A549 (cell line): Measurements from ENCODE around the gene CCSER1. TPM values are rescaled to one million over a fixed set of nuclear protein-coding genes. Genes with fewer than 3 reads are reported as not detected.

Experiments
- ATAC-seq, 2 experiments: fragments of 200-7000 bp in 1 of 2; fragments of >200 bp in 1 of 2; cut with Nextera tagmentation in 1 of 2; cut with Tn5 transposase in 1 of 2; 3 replicates each; pipeline versions ENCODE4 v1.8.0 to v1.9.1; 2018 to 2020; ENCODE audit warnings: mild to moderate bottlenecking in 1 of 2, moderate library complexity in 1 of 2
- CTCF ChIA-PET: fragments of 300-600 bp; sonication (Branson Sonifier 250); formaldehyde crosslinking; extraction: SDS; loops from one replicate; lab custom pipeline; 2021; ENCODE audit warnings: antibody characterized with exemption, inconsistent platforms; lab: Yijun Ruan, JAX
- POLR2A ChIA-PET: fragments of 350-600 bp; formaldehyde crosslinking; extraction: SDS; loops from one replicate; lab custom pipeline; 2021; ENCODE audit warnings: antibody characterized with exemption, inconsistent platforms; lab: Yijun Ruan, JAX
- DNase-seq, 2 experiments: peaks; one replicate each; pipeline versions ENCODE4 v3.0.0 to v3.0.0-alpha.2; 2011 to 2016; ENCODE audit warnings: low read depth in 1 of 2, low spot score in 1 of 2
- FAIRE-seq: peaks from 2 replicates; lab custom pipeline; 2011; peaks lifted over from hg19 to GRCh38; lab: Jason Lieb, UNC
- H3K27ac ChIP-seq, 2 experiments: fragments of >200 bp; sonication (Bioruptor Twin); formaldehyde crosslinking; 3 replicates each; pipeline ENCODE4 v1.5.1; 2016 to 2017
- H3K4me1 ChIP-seq: fragments of >200 bp; sonication (Bioruptor Twin); formaldehyde crosslinking; 3 replicates; pipeline ENCODE4 v1.6.1; 2016
- H3K4me2 ChIP-seq: fragments of >200 bp; sonication (Bioruptor Twin); formaldehyde crosslinking; 3 replicates; pipeline ENCODE4 v1.6.1; 2016
- H3K4me3 ChIP-seq: fragments of >200 bp; sonication (Bioruptor Twin); formaldehyde crosslinking; 3 replicates; pipeline ENCODE4 v1.5.1; 2016
- H3K9me3 ChIP-seq: fragments of >200 bp; sonication (Bioruptor Twin); formaldehyde crosslinking; 3 replicates; pipeline ENCODE4 v1.6.1; 2016
- CBX8 ChIP-seq: fragments of 200-600 bp; sonication (generic); IDR thresholded peaks from 2 replicates; pipeline ENCODE4 v1.6.1; 2016
- EHMT2 ChIP-seq: fragments of 200-600 bp; sonication (generic); IDR thresholded peaks from 2 replicates; pipeline ENCODE4 v1.6.1; 2016; ENCODE audit warnings: antibody characterized with exemption, low read depth, mild to moderate bottlenecking, moderate library complexity
- EP300 ChIP-seq, 2 experiments: fragments of >200 bp; sonication (Bioruptor Twin); formaldehyde crosslinking; IDR thresholded peaks; 2 replicates in 1 of 2; 3 replicates in 1 of 2; pipeline ENCODE4 v1.6.1; 2016 to 2017
- FOSB ChIP-seq: fragments of 250-450 bp; sonication (Bioruptor Pico); IDR thresholded peaks from 2 replicates; pipeline ENCODE4 v1.5.0; 2020; ENCODE audit warnings: mild to moderate bottlenecking, moderate library complexity
- FOSL2 ChIP-seq, 2 experiments: fragments of 450-650 bp in 1 of 2; fragments of >200 bp in 1 of 2; sonication (Bioruptor Twin) in 1 of 2; formaldehyde crosslinking; IDR thresholded peaks; 2 replicates each; pipeline versions ENCODE4 v1.5.0 to v1.6.1; 2016 to 2020; ENCODE audit warnings: mild to moderate bottlenecking in 1 of 2, moderate library complexity in 1 of 2
- GATA3 ChIP-seq: IDR thresholded peaks from 2 replicates; pipeline ENCODE4 v1.6.1; 2012; ENCODE audit warnings: borderline replicate concordance
- HOXB13 ChIP-seq: fragments of 250-450 bp; sonication (Bioruptor Pico); IDR thresholded peaks from 2 replicates; pipeline ENCODE4 v1.5.0; 2020; ENCODE audit warnings: low read depth, mild to moderate bottlenecking, moderate library complexity
- JUNB ChIP-seq: fragments of >200 bp; sonication (Bioruptor Twin); formaldehyde crosslinking; IDR thresholded peaks from 2 replicates; pipeline ENCODE4 v1.6.1; 2016
- MAFK ChIP-seq: fragments of 450-650 bp; IDR thresholded peaks from 2 replicates; pipeline ENCODE4 v1.6.1; 2014; ENCODE audit not compliant: partially characterized antibody
- MAZ ChIP-seq: fragments of 150-350 bp; IDR thresholded peaks from 2 replicates; pipeline ENCODE4 v1.6.1; 2014; ENCODE audit warnings: antibody characterized with exemption, low read depth, low read length, borderline replicate concordance
- NR3C1 ChIP-seq: fragments of >200 bp; sonication (Bioruptor Twin); formaldehyde crosslinking; IDR thresholded peaks from 3 replicates; pipeline ENCODE4 v1.6.1; 2017
- POLR2A ChIP-seq: IDR thresholded peaks from 2 replicates; pipeline ENCODE4 v1.6.1; 2012; ENCODE audit warnings: mild to moderate bottlenecking, low read length
- POLR2AphosphoS2 ChIP-seq: conservative IDR thresholded peaks from 2 replicates; pipeline ENCODE4 v1.6.1; 2012; ENCODE audit warnings: low read length, improper control_type of control experiment, inconsistent platforms
- RCOR1 ChIP-seq: fragments of 150-350 bp; IDR thresholded peaks from 2 replicates; pipeline ENCODE4 v1.6.1; 2014; ENCODE audit warnings: antibody characterized with exemption, low read length, low read depth
- RFX5 ChIP-seq: fragments of 450-650 bp; IDR thresholded peaks from 2 replicates; pipeline ENCODE4 v1.7.1; 2014; ENCODE audit warnings: antibody characterized with exemption, mild to moderate bottlenecking, moderate library complexity
- RNF2 ChIP-seq: fragments of 200-600 bp; sonication (generic); IDR thresholded peaks from 2 replicates; pipeline ENCODE4 v1.6.1; 2016; ENCODE audit warnings: low read depth, mild to moderate bottlenecking, antibody characterized with exemption, moderate library complexity, borderline replicate concordance
- SREBF2 ChIP-seq: fragments of 450-650 bp; IDR thresholded peaks from 2 replicates; pipeline ENCODE4 v1.6.1; 2014; ENCODE audit warnings: mild to moderate bottlenecking, moderate library complexity
- TFCP2L1 ChIP-seq: fragments of 250-450 bp; sonication (Bioruptor Pico); IDR thresholded peaks from 2 replicates; pipeline ENCODE4 v1.5.0; 2021; ENCODE audit warnings: mild to moderate bottlenecking
- ZC3H11A ChIP-seq: fragments of 450-650 bp; IDR thresholded peaks from 2 replicates; pipeline ENCODE4 v1.6.1; 2014; ENCODE audit warnings: antibody characterized with exemption, mild to moderate bottlenecking
- ZSCAN20 ChIP-seq: fragments of 250-450 bp; sonication (Bioruptor Pico); IDR thresholded peaks from 2 replicates; pipeline ENCODE4 v1.8.0; 2022; ENCODE audit warnings: mild to moderate bottlenecking, moderate library complexity
- WGBS: methylation state at CpG from one replicate; pipeline ENCODE4 v1.1.6; 2017; ENCODE audit errors: missing lambda C conversion rate; 5-methylcytosine and 5-hydroxymethylcytosine counted together
- polyA plus RNA-seq, 4 experiments: library from polyadenylated mRNA; depleted of rRNA in 3 of 4; stranded (reverse); fragments of >200 nt; fragmentation: RNase III in 1 of 4; extraction: RNeasy Plus Mini Kit Qiagen cat#74134 plus additional on column Dnase treatment in 1 of 4; gene quantifications; 2 replicates in 3 of 4; 3 replicates in 1 of 4; pipeline ENCODE4 v1.2.3, GENCODE V29; 2011 to 2017
- TF ChIP-seq, protein P1 (sequence below): fragments of >200 bp; sonication (Bioruptor Twin); formaldehyde crosslinking; IDR thresholded peaks from 3 replicates; pipeline ENCODE4 v1.5.1; 2016
- TF ChIP-seq, protein P2 (sequence below): fragments of >200 bp; sonication (Bioruptor Twin); formaldehyde crosslinking; IDR thresholded peaks from 3 replicates; pipeline ENCODE4 v1.6.1; 2016
- TF ChIP-seq, protein P3 (sequence below): fragments of 200-600 bp; sonication (generic); IDR thresholded peaks from 2 replicates; pipeline ENCODE4 v1.6.1; 2016; ENCODE audit warnings: antibody characterized with exemption, mild to moderate bottlenecking, moderate library complexity
- TF ChIP-seq, protein P4 (sequence below): fragments of >200 bp; sonication (Bioruptor Twin); formaldehyde crosslinking; IDR thresholded peaks from 2 replicates; pipeline ENCODE4 v1.6.1; 2016

The CCSER1 gene
- polyA plus RNA-seq, 2 of the 4 experiments (the other 2 are of a cell fraction): 0.06 TPM; not detected in 1

DNA sequence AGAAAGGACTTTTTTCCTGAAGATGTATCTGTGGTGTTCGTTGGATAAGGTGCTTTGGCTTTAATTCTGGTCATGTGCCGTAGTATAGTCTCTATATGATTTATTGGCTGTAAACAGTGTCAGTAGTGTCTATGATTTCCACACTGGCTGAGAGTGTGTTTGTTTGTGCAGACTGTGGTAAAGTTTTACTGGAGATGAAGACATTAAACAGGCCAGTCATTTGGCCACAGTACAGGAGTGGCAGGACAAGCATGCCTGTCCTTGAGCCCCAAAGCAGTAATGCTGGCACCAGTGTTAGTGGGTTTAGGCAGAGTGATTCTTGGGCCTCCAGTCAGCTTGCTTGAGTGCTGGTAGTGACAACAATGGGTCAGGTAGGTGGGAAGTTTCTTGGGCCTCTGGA, 1152.7 kb downstream of the CCSER1 start:
- no peak overlapping the region for H3K27ac ChIP-seq
- H3K4me3 ChIP-seq: no peak overlapping the region
- WGBS: 27% methylated on average over 2 of the region's 2 CpGs
- FAIRE-seq: no peak
- H3K9me3 ChIP-seq: no peaks in the 10 kb centered on the region
- H3K4me1 ChIP-seq: no peaks in the 10 kb centered on the region
- no peak for TF ChIP-seq POLR2AphosphoS2
- TF ChIP-seq POLR2A: no peak
- no peak for TF ChIP-seq EHMT2
- TF ChIP-seq MAFK: no peak
- no peak for TF ChIP-seq GATA3
- no peak for DNase-seq
- CTCF ChIA-PET: no interaction called here
- no peak overlapping the region for H3K4me2 ChIP-seq
- ATAC-seq: no peak
- POLR2A ChIA-PET: no interaction called here

DNA sequence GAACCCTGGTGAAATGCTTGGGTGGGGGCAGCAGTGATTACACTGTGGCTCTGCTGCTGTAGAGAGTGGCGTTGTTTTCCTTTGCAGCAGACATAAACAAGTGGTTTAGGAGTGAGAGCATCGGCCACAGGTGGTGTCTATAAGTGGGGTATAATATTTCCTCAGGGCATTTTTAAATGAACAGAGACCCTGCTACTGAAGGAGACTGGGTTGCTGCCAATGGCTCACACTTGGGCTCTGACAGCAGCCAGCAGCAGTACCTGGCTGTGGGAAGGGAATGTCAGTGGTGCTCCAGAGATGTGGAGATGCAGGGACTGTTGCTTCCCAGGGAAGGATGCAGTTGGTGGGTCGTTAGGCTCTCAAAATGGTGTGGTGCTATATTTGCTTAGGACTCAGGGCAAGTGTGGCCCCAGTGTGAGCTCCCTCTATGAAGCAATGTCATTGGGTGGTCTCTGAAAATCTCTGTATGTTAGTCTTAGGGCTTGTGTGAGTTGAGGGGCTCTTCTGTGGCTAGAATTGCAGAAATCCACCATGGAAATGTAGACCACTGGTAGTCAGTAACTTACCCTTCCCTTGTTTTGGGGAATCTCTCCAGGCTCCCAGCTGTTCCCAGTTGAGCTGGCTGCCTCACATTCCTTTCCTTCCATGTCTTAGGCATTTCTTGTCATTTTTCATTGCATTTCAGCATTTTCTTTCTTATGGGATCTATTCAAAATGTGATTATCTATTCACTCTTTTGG, 1153.5 kb downstream of the CCSER1 start:
- POLR2A ChIA-PET: no interaction called here
- no peak for FAIRE-seq
- Histone ChIP-seq H3K4me3 (no peak overlapping the region), H3K27ac (no peak overlapping the region), H3K9me3 (no peaks in the 10 kb centered on the region), H3K4me2 (no peak overlapping the region), H3K4me1 (no peaks in the 10 kb centered on the region)
- no peak for TF ChIP-seq FOSB (CRISPR knock-in tag)
- TF ChIP-seq RCOR1: no peak
- TF ChIP-seq, protein P1, sequence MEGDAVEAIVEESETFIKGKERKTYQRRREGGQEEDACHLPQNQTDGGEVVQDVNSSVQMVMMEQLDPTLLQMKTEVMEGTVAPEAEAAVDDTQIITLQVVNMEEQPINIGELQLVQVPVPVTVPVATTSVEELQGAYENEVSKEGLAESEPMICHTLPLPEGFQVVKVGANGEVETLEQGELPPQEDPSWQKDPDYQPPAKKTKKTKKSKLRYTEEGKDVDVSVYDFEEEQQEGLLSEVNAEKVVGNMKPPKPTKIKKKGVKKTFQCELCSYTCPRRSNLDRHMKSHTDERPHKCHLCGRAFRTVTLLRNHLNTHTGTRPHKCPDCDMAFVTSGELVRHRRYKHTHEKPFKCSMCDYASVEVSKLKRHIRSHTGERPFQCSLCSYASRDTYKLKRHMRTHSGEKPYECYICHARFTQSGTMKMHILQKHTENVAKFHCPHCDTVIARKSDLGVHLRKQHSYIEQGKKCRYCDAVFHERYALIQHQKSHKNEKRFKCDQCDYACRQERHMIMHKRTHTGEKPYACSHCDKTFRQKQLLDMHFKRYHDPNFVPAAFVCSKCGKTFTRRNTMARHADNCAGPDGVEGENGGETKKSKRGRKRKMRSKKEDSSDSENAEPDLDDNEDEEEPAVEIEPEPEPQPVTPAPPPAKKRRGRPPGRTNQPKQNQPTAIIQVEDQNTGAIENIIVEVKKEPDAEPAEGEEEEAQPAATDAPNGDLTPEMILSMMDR: no peak
- no peak for TF ChIP-seq RNF2
- TF ChIP-seq SREBF2: no peak
- no peak for TF ChIP-seq TFCP2L1
- no peak for TF ChIP-seq NR3C1
- TF ChIP-seq MAZ: no peak
- no peak for TF ChIP-seq FOSL2 (IDR thresholded peaks at IDR 0.05)
- no peak for TF ChIP-seq FOSL2 (CRISPR knock-in tag; IDR thresholded peaks at IDR 0.05)
- TF ChIP-seq, protein P2, sequence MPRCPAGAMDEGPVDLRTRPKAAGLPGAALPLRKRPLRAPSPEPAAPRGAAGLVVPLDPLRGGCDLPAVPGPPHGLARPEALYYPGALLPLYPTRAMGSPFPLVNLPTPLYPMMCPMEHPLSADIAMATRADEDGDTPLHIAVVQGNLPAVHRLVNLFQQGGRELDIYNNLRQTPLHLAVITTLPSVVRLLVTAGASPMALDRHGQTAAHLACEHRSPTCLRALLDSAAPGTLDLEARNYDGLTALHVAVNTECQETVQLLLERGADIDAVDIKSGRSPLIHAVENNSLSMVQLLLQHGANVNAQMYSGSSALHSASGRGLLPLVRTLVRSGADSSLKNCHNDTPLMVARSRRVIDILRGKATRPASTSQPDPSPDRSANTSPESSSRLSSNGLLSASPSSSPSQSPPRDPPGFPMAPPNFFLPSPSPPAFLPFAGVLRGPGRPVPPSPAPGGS: no peak
- TF ChIP-seq RFX5: no peak
- TF ChIP-seq, protein P3, sequence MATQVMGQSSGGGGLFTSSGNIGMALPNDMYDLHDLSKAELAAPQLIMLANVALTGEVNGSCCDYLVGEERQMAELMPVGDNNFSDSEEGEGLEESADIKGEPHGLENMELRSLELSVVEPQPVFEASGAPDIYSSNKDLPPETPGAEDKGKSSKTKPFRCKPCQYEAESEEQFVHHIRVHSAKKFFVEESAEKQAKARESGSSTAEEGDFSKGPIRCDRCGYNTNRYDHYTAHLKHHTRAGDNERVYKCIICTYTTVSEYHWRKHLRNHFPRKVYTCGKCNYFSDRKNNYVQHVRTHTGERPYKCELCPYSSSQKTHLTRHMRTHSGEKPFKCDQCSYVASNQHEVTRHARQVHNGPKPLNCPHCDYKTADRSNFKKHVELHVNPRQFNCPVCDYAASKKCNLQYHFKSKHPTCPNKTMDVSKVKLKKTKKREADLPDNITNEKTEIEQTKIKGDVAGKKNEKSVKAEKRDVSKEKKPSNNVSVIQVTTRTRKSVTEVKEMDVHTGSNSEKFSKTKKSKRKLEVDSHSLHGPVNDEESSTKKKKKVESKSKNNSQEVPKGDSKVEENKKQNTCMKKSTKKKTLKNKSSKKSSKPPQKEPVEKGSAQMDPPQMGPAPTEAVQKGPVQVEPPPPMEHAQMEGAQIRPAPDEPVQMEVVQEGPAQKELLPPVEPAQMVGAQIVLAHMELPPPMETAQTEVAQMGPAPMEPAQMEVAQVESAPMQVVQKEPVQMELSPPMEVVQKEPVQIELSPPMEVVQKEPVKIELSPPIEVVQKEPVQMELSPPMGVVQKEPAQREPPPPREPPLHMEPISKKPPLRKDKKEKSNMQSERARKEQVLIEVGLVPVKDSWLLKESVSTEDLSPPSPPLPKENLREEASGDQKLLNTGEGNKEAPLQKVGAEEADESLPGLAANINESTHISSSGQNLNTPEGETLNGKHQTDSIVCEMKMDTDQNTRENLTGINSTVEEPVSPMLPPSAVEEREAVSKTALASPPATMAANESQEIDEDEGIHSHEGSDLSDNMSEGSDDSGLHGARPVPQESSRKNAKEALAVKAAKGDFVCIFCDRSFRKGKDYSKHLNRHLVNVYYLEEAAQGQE: no peak
- no peak for TF ChIP-seq CBX8
- TF ChIP-seq, protein P4, sequence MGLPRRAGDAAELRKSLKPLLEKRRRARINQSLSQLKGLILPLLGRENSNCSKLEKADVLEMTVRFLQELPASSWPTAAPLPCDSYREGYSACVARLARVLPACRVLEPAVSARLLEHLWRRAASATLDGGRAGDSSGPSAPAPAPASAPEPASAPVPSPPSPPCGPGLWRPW: no peak
- no peak for TF ChIP-seq HOXB13
- no peak for TF ChIP-seq GATA3
- TF ChIP-seq JUNB: no peak
- no peak for TF ChIP-seq ZSCAN20 (CRISPR knock-in tag)
- no peak for TF ChIP-seq EP300 (IDR thresholded peaks at IDR 0.05)
- TF ChIP-seq ZC3H11A: no peak
- no peak for DNase-seq
- no peak for ATAC-seq
- 12% methylated on average over 3 of the region's 3 CpGs for WGBS
- CTCF ChIA-PET: no interaction called here
